Frontal cortex (tissue), 4 donors: ENCODE data around the gene SLC25A2. TPM values are rescaled to one million over a fixed set of nuclear protein-coding genes. Genes with fewer than 3 reads are reported as not detected.
"Not testable (repeated sequence)": the region's sequence is repeated elsewhere in the genome, so short reads cannot be mapped to it uniquely, and the experiment has no call there.

Experiments
- DNase-seq, 2 donors: peaks; one replicate each; pipeline ENCODE4 v3.0.0; 2012; ENCODE audit warnings: low spot score in 2 of 2
- FAIRE-seq: peaks from 2 replicates; lab custom pipeline; 2012; peaks lifted over from hg19 to GRCh38; lab: Jason Lieb, UNC
- total RNA-seq: library from RNA; depleted of rRNA; stranded (reverse); fragments of >200 nt; gene quantifications from one replicate; pipeline ENCODE4 v1.2.3, GENCODE V29; 2014
- donor health status: control.
- donor health status: control.
- donor health status: control.

Gene SLC25A2
- total RNA-seq, 1 donor from 2014 or later: not detected

GRCh38 chr5:141319202-141319601 lies 15.4 kb upstream of the SLC25A2 start:
- FAIRE-seq: no peak
- DNase-seq: no peak

GRCh38 chr5:141316963-141317362 lies 13.1 kb upstream of the SLC25A2 start:
- not testable (repeated sequence) for FAIRE-seq, DNase-seq

- DNase-seq (no peak), FAIRE-seq (no peak)
Measured at GRCh38 chr5:141313711-141314110, 9.9 kb upstream of the SLC25A2 start.

- DNase-seq (no peak), FAIRE-seq (no peak)
Measured at GRCh38 chr5:141306630-141307029, 2.8 kb upstream of the SLC25A2 start.

GRCh38 chr5:141298376-141298775 lies 5.5 kb downstream of the SLC25A2 start:
- FAIRE-seq (no peak), DNase-seq (no peak)

GRCh38 chr5:141272906-141273305 lies 30.9 kb downstream of the SLC25A2 start:
- DNase-seq (no peak), FAIRE-seq (no peak)

- no peak for DNase-seq
- FAIRE-seq: no peak
Measured at GRCh38 chr5:141269195-141269594, 34.7 kb downstream of the SLC25A2 start.

GRCh38 chr5:141261238-141261546 lies 42.7 kb downstream of the SLC25A2 start:
- DNase-seq (no peak), FAIRE-seq (no peak)

GRCh38 chr5:141260458-141261237 lies 43.2 kb downstream of the SLC25A2 start:
- no peak for FAIRE-seq
- no peak for DNase-seq

- no peak for DNase-seq
- no peak for FAIRE-seq
Measured at GRCh38 chr5:141258948-141259347, 44.9 kb downstream of the SLC25A2 start.

- FAIRE-seq (no peak), DNase-seq (no peak)
Measured at GRCh38 chr5:141258464-141258863, 45.4 kb downstream of the SLC25A2 start.

Other genes with a start within 250 kb of the SLC25A2 start
- gene PCDHB2, start 209.4 kb downstream of the SLC25A2 start, total RNA-seq: 13.0 TPM
- gene PCDHB3, start 203.6 kb downstream of the SLC25A2 start, total RNA-seq: 11.0 TPM
- gene PCDHB4, start 182.2 kb downstream of the SLC25A2 start, total RNA-seq: 4.5 TPM
- gene PCDHB5, start 168.8 kb downstream of the SLC25A2 start, total RNA-seq: 7.3 TPM
- 3.3 TPM for gene PCDHB6, start 154.0 kb downstream of the SLC25A2 start, total RNA-seq
- 9.8 TPM for gene PCDHB7, start 131.4 kb downstream of the SLC25A2 start, total RNA-seq
- 7.7 TPM for gene PCDHB8, start 126.3 kb downstream of the SLC25A2 start, total RNA-seq
- gene PCDHB16, start 121.7 kb downstream of the SLC25A2 start, total RNA-seq: 5.3 TPM
- 4.9 TPM for gene PCDHB9, start 116.9 kb downstream of the SLC25A2 start, total RNA-seq
- 13.9 TPM for gene PCDHB10, start 111.7 kb downstream of the SLC25A2 start, total RNA-seq
- gene PCDHB11, start 104.4 kb downstream of the SLC25A2 start, total RNA-seq: 13.0 TPM
- 12.6 TPM for gene PCDHB12, start 95.3 kb downstream of the SLC25A2 start, total RNA-seq
- 6.1 TPM for gene PCDHB13, start 90.1 kb downstream of the SLC25A2 start, total RNA-seq
- 12.6 TPM for gene PCDHB14, start 80.7 kb downstream of the SLC25A2 start, total RNA-seq
- gene PCDHB15, start 58.7 kb downstream of the SLC25A2 start, total RNA-seq: 18.3 TPM
- gene TAF7, start 16.7 kb upstream of the SLC25A2 start, total RNA-seq: 119 TPM
- 3.3 TPM for gene PCDHGA1, start 26.5 kb upstream of the SLC25A2 start, total RNA-seq
- 4.5 TPM for gene PCDHGA2, start 34.7 kb upstream of the SLC25A2 start, total RNA-seq
- gene PCDHGA3, start 39.8 kb upstream of the SLC25A2 start, total RNA-seq: 4.1 TPM
- 6.1 TPM for gene PCDHGB1, start 46.0 kb upstream of the SLC25A2 start, total RNA-seq
- 5.7 TPM for gene PCDHGA4, start 51.0 kb upstream of the SLC25A2 start, total RNA-seq
- gene PCDHGB2, start 55.9 kb upstream of the SLC25A2 start, total RNA-seq: 6.1 TPM
- gene PCDHGA5, start 60.1 kb upstream of the SLC25A2 start, total RNA-seq: 5.7 TPM
- gene PCDHGB3, start 66.2 kb upstream of the SLC25A2 start, total RNA-seq: 8.2 TPM
- gene PCDHGA6, start 69.8 kb upstream of the SLC25A2 start, total RNA-seq: 9.0 TPM
- gene PCDHGA7, start 78.7 kb upstream of the SLC25A2 start, total RNA-seq: 4.9 TPM
- 8.6 TPM for gene PCDHGB4, start 83.6 kb upstream of the SLC25A2 start, total RNA-seq
- 5.7 TPM for gene PCDHGA8, start 88.6 kb upstream of the SLC25A2 start, total RNA-seq
- 13.0 TPM for gene PCDHGB5, start 93.9 kb upstream of the SLC25A2 start, total RNA-seq
- gene PCDHGA9, start 98.7 kb upstream of the SLC25A2 start, total RNA-seq: 6.9 TPM
- gene PCDHGB6, start 104.0 kb upstream of the SLC25A2 start, total RNA-seq: 9.8 TPM
- gene PCDHGA10, start 108.9 kb upstream of the SLC25A2 start, total RNA-seq: 9.8 TPM
- 10.6 TPM for gene PCDHGB7, start 113.6 kb upstream of the SLC25A2 start, total RNA-seq
- 10.6 TPM for gene PCDHGA11, start 117.0 kb upstream of the SLC25A2 start, total RNA-seq
- gene PCDHGA12, start 126.5 kb upstream of the SLC25A2 start, total RNA-seq: 3.7 TPM
- gene PCDHGC3, start 171.9 kb upstream of the SLC25A2 start, total RNA-seq: 20.8 TPM
- gene PCDHGC4, start 181.0 kb upstream of the SLC25A2 start, total RNA-seq: 65.2 TPM
- 4.9 TPM for gene PCDHGC5, start 185.0 kb upstream of the SLC25A2 start, total RNA-seq